ENCODE measurements around the gene ZNF2.

The ZNF2 gene

DNA sequence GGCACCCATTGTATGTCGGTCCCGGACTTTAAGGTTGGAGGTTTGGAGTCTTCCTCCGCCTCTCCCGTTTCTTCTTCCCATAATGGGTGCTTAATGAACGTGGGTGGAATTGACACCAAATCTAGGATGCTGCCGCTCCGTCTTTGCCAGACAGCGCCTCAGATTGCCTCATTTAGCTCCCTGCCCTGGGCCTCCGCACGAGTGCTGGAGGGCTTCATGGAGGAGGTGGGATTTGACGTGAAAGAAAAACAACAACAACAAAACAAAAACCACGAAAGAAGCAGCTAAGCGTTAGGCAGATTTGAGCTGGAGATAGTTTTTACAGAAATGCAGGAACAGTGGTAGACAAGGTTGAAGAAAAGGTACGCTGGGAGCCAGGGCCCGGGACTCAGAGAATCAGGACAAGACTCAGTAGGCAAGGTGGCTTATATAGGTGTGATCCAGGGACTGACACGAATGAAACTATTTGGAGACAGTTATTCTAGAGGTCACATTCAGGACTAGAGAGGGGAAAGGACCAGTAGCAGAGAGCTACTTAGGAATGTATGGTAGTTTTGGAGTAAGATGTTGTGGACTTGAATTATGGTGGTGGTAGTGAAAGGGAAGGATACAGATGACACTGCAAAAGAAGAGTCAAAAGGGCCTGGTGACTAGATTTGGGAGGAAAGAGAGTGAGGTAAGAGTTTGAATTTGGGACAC is 605 bp downstream of the ZNF2 start:
- H3K36me3 ChIP-seq: no peaks in the 10 kb centered on the region
- no peaks in the 10 kb centered on the region for H3K4me1 ChIP-seq
- H3K4me3 ChIP-seq (ENCODE audit: low read depth, low read length): peak overlapping the region; percentile 79
- TF ChIP-seq, protein P1, sequence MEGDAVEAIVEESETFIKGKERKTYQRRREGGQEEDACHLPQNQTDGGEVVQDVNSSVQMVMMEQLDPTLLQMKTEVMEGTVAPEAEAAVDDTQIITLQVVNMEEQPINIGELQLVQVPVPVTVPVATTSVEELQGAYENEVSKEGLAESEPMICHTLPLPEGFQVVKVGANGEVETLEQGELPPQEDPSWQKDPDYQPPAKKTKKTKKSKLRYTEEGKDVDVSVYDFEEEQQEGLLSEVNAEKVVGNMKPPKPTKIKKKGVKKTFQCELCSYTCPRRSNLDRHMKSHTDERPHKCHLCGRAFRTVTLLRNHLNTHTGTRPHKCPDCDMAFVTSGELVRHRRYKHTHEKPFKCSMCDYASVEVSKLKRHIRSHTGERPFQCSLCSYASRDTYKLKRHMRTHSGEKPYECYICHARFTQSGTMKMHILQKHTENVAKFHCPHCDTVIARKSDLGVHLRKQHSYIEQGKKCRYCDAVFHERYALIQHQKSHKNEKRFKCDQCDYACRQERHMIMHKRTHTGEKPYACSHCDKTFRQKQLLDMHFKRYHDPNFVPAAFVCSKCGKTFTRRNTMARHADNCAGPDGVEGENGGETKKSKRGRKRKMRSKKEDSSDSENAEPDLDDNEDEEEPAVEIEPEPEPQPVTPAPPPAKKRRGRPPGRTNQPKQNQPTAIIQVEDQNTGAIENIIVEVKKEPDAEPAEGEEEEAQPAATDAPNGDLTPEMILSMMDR (IDR thresholded peaks at IDR 0.05; ENCODE audit: low read depth, low read length): no peak
- DNase-seq: no peak
- H3K9me3 ChIP-seq: no peaks in the 10 kb centered on the region
- no peaks in the 10 kb centered on the region for H3K27me3 ChIP-seq

DNA sequence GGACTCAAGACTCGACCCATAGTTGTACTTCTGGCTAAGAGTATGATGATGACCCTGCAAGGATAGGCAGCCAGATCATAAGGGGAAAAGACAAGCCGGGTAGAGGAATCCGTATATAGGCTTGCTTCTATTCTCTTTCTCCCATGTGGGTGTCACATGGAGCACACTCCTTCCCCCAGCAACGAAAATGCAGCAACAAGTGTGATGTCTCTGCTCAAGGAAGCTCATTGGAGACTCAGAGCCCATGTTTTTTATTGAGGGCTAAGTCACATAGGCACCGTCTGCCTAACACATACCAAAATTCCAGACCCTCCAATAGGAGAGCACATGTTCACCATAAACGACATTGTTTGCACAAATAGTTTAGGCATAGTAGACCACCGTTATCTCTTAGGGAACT is 6.3 kb downstream of the ZNF2 start:
- no peaks in the 10 kb centered on the region for H3K27me3 ChIP-seq
- H3K4me3 ChIP-seq (ENCODE audit: low read depth, low read length): no peak overlapping the region
- H3K9me3 ChIP-seq: no peaks in the 10 kb centered on the region
- no peak for DNase-seq
- H3K36me3 ChIP-seq: no peaks in the 10 kb centered on the region
- TF ChIP-seq, protein P1 (IDR thresholded peaks at IDR 0.05; ENCODE audit: low read depth, low read length): no peak
- no peaks in the 10 kb centered on the region for H3K4me1 ChIP-seq

DNA sequence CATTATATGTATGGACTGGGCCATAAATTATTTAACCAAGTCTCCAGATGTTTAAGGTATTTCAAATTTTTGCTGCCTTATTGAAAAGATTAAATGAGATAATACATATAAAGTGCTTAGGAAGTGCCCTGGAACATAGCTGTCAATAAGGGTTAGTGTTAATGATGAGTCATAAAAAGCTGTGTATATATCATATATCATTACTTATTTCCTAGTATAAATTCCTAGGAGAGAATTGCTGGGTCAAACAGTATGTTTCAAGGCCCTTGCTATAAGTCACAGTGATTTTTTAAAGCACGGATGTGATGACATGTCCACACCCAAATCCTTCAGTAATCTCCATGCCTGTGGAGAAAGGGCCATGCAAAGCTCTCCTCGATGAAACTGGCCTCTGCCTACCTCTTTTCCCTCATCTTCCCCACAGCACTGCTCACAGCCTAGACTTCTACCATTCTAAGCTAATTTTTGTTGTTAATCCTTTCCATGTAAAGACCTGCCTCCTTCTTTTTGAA is 8.5 kb downstream of the ZNF2 start:
- TF ChIP-seq, protein P1 (IDR thresholded peaks at IDR 0.05; ENCODE audit: low read depth, low read length): no peak
- Histone ChIP-seq H3K27me3 (no peaks in the 10 kb centered on the region), H3K9me3 (no peaks in the 10 kb centered on the region), H3K36me3 (no peaks in the 10 kb centered on the region), H3K4me3 (ENCODE audit: low read depth, low read length) (no peak overlapping the region), H3K4me1 (no peaks in the 10 kb centered on the region)
- no peak for DNase-seq

DNA sequence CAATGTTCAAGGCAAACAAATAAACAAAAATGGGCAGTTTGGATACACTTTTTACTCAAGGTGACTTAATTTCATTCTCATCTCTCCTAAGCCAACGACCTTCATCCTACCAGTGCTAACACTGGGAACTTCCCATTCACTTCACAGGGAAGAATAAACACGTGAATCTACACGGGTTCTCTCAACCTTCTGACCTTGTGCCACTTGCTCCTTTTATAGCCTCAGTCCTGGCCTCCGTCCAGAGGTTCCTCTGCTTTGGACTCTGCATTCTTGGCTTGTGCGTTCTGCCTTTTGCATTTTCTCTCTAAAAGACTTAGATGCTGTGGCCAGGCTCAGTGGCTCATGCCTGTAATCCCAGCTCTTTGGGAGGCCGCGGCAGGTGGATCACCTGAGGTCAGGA is 13.8 kb downstream of the ZNF2 start:
- Histone ChIP-seq H3K9me3 (no peaks in the 10 kb centered on the region), H3K4me3 (ENCODE audit: low read depth, low read length) (no peak overlapping the region), H3K4me1 (no peaks in the 10 kb centered on the region), H3K36me3 (no peaks in the 10 kb centered on the region), H3K27me3 (no peaks in the 10 kb centered on the region)
- TF ChIP-seq, protein P1 (IDR thresholded peaks at IDR 0.05; ENCODE audit: low read depth, low read length): no peak
- DNase-seq: no peak

DNA sequence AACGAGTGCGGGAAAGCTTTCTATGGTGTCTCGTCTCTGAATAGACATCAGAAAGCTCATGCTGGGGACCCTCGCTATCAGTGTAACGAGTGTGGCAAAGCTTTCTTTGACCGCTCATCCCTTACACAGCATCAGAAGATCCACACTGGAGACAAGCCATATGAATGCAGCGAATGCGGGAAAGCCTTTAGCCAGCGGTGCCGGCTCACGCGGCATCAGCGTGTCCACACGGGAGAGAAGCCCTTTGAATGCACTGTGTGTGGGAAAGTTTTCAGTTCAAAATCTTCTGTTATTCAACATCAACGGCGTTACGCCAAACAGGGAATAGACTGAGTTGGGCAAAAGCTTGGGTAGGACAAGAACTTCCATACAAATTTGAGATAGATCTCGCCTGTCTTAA is 16.2 kb downstream of the ZNF2 start:
- Histone ChIP-seq H3K36me3 (no peaks in the 10 kb centered on the region), H3K4me1 (no peaks in the 10 kb centered on the region), H3K4me3 (ENCODE audit: low read depth, low read length) (no peak overlapping the region), H3K9me3 (no peaks in the 10 kb centered on the region), H3K27me3 (no peaks in the 10 kb centered on the region)
- TF ChIP-seq, protein P1 (IDR thresholded peaks at IDR 0.05; ENCODE audit: low read depth, low read length): no peak
- DNase-seq: no peak

DNA sequence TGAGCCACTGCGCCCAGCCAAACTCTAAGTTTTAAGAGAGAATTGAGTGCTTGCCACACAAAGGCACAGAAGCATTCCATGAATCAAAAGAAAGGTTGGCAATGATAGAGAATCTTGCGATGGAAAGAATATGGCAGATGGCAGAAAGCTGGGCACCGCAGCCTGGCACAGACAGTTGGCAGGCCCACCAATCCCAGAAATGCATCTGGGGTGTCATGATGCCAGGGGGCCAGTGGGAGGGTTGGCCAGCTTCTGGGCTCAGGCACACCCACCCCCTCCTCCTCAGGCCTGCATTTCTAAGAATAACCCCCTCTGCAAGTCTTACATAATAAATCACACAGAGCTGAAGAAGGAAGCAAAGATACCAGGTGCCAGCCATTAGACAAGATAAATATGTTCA is 19.6 kb downstream of the ZNF2 start:
- no peak for DNase-seq
- TF ChIP-seq, protein P1 (IDR thresholded peaks at IDR 0.05; ENCODE audit: low read depth, low read length): no peak
- no peak overlapping the region for H3K4me3 ChIP-seq (ENCODE audit: low read depth, low read length)
- H3K36me3 ChIP-seq: no peaks in the 10 kb centered on the region
- H3K27me3 ChIP-seq: no peaks in the 10 kb centered on the region
- H3K9me3 ChIP-seq: no peaks in the 10 kb centered on the region
- H3K4me1 ChIP-seq: no peaks in the 10 kb centered on the region
